H9 (cell line): Measurements from ENCODE around the gene UVRAG. TPM values are rescaled to one million over a fixed set of nuclear protein-coding genes. Genes with fewer than 3 reads are reported as not detected.

Experiments
- DNase-seq: peaks from one replicate; pipeline ENCODE4 v3.0.0-alpha.2; 2017
- H2AFZ ChIP-seq: one replicate; pipeline ENCODE4 v1.6.1; 2013; ENCODE audit warnings: mild to moderate bottlenecking, low read length, control low read depth, moderate library complexity
- H2AK5ac ChIP-seq: 2 replicates; pipeline ENCODE4 v1.6.1; 2013; ENCODE audit warnings: low read length, control low read depth, mixed read lengths; ENCODE audit not compliant: insufficient read length
- H2BK120ac ChIP-seq: one replicate; pipeline ENCODE4 v1.6.1; 2013; ENCODE audit warnings: low read depth, mild to moderate bottlenecking, low read length, control low read depth, inconsistent platforms; ENCODE audit not compliant: poor library complexity, severe bottlenecking
- H2BK12ac ChIP-seq: 2 replicates; pipeline ENCODE4 v1.6.1; 2013; ENCODE audit warnings: low read length, control low read depth, mixed read lengths, low read depth; ENCODE audit not compliant: insufficient read length
- H2BK15ac ChIP-seq: 2 replicates; pipeline ENCODE4 v1.6.1; 2013; ENCODE audit warnings: low read depth, low read length, control low read depth
- H2BK20ac ChIP-seq: one replicate; pipeline ENCODE4 v1.6.1; 2013; ENCODE audit warnings: low read depth, mild to moderate bottlenecking, low read length, control low read depth, inconsistent platforms; ENCODE audit not compliant: poor library complexity, severe bottlenecking
- H2BK5ac ChIP-seq: 2 replicates; pipeline ENCODE4 v1.6.1; 2013; ENCODE audit warnings: low read length, control low read depth, mixed read lengths; ENCODE audit not compliant: insufficient read length
- H3K14ac ChIP-seq: 2 replicates; pipeline ENCODE4 v1.6.1; 2013; ENCODE audit warnings: low read length, control low read depth; ENCODE audit not compliant: insufficient read depth
- H3K18ac ChIP-seq: 2 replicates; pipeline ENCODE4 v1.6.1; 2013; ENCODE audit warnings: low read depth, mild to moderate bottlenecking, mixed read lengths, low read length, control low read depth; ENCODE audit not compliant: insufficient read length
- H3K23ac ChIP-seq: 2 replicates; pipeline ENCODE4 v1.6.1; 2013; ENCODE audit warnings: low read length, control low read depth, mixed read lengths, low read depth; ENCODE audit not compliant: insufficient read length
- H3K23me2 ChIP-seq: 2 replicates; pipeline ENCODE4 v1.6.1; 2013; ENCODE audit warnings: low read depth, mild to moderate bottlenecking, mixed read lengths, low read length, control low read depth; ENCODE audit not compliant: insufficient read length, poor library complexity, severe bottlenecking
- H3K27ac ChIP-seq: 2 replicates; pipeline ENCODE4 v1.5.1; 2013; ENCODE audit warnings: low read length, control low read depth, mixed read lengths, low read depth; ENCODE audit not compliant: insufficient read length
- H3K27me3 ChIP-seq: 2 replicates; pipeline ENCODE4 v1.6.1; 2013; ENCODE audit warnings: low read length, control low read depth, inconsistent platforms; ENCODE audit not compliant: insufficient read depth
- H3K4ac ChIP-seq: 2 replicates; pipeline ENCODE4 v1.6.1; 2013; ENCODE audit warnings: low read depth, mild to moderate bottlenecking, control low read depth, inconsistent platforms, low read length, moderate library complexity
- H3K4me1 ChIP-seq: 2 replicates; pipeline ENCODE4 v1.6.1; 2013; ENCODE audit warnings: low read length, control low read depth, inconsistent platforms; ENCODE audit not compliant: insufficient read depth
- H3K4me2 ChIP-seq: 2 replicates; pipeline ENCODE4 v1.6.1; 2013; ENCODE audit warnings: low read length, control low read depth, mixed read lengths; ENCODE audit not compliant: insufficient read length, insufficient read depth
- H3K56ac ChIP-seq: 2 replicates; pipeline ENCODE4 v1.6.1; 2013; ENCODE audit warnings: low read depth, mild to moderate bottlenecking, mixed read lengths, low read length, control low read depth; ENCODE audit not compliant: insufficient read length
- H3K79me1 ChIP-seq: 2 replicates; pipeline ENCODE4 v1.6.1; 2013; ENCODE audit warnings: low read depth, mild to moderate bottlenecking, moderate library complexity, low read length, control low read depth, inconsistent platforms; ENCODE audit not compliant: insufficient read depth, poor library complexity, severe bottlenecking
- H3K79me2 ChIP-seq: 2 replicates; pipeline ENCODE4 v1.6.1; 2013; ENCODE audit warnings: low read length, control low read depth, inconsistent platforms; ENCODE audit not compliant: insufficient read depth
- H3K9ac ChIP-seq: 2 replicates; pipeline ENCODE4 v1.6.1; 2013; ENCODE audit warnings: low read length, control low read depth, mixed read lengths; ENCODE audit not compliant: insufficient read length; ENCODE audit errors: extremely low read depth
- H3K9me3 ChIP-seq: one replicate; pipeline ENCODE4 v1.6.1; 2013; ENCODE audit warnings: low read depth, low read length, inconsistent platforms; ENCODE audit not compliant: control insufficient read depth
- H3T11ph ChIP-seq: one replicate; pipeline ENCODE4 v1.6.1; 2013; ENCODE audit warnings: mild to moderate bottlenecking, low read length, control low read depth, inconsistent platforms
- H4K20me1 ChIP-seq: one replicate; pipeline ENCODE4 v1.6.1; 2013; ENCODE audit not compliant: control insufficient read depth, insufficient read length, insufficient read depth
- H4K5ac ChIP-seq: 2 replicates; pipeline ENCODE4 v1.6.1; 2013; ENCODE audit warnings: low read depth, mild to moderate bottlenecking, mixed read lengths, low read length, control low read depth; ENCODE audit not compliant: insufficient read length
- H4K8ac ChIP-seq: replicated peaks from 2 replicates; pipeline ENCODE4 v1.6.1; 2013; ENCODE audit warnings: low read length, control low read depth, mixed read lengths, low read depth; ENCODE audit not compliant: insufficient read length
- H4K91ac ChIP-seq: 2 replicates; pipeline ENCODE4 v1.6.1; 2013; ENCODE audit warnings: low read depth, mild to moderate bottlenecking, moderate library complexity, mixed read lengths, low read length, control low read depth; ENCODE audit not compliant: insufficient read length
- H3K27ac Mint-ChIP-seq, 3 experiments: 2 replicates in 2 of 3; 3 replicates in 1 of 3; pipeline ENCODE4 v1.8.0; 2020 to 2021; ENCODE audit warnings: mixed read lengths in 3 of 3, mild to moderate bottlenecking in 1 of 3, moderate library complexity in 1 of 3
- H3K27me3 Mint-ChIP-seq: 2 replicates; pipeline ENCODE4 v1.8.0; 2021; ENCODE audit warnings: low read depth, mild to moderate bottlenecking, moderate library complexity, mixed read lengths
- H3K36me3 Mint-ChIP-seq, 3 experiments: 2 replicates in 2 of 3; 3 replicates in 1 of 3; pipeline ENCODE4 v1.8.0; 2020 to 2021; ENCODE audit warnings: low read depth in 3 of 3, mixed read lengths in 3 of 3; ENCODE audit not compliant: insufficient read depth in 1 of 3
- H3K4me1 Mint-ChIP-seq, 2 experiments: 2 replicates each; pipeline ENCODE4 v1.8.0; 2020; ENCODE audit warnings: mixed read lengths in 2 of 2
- H3K4me3 Mint-ChIP-seq, 2 experiments: 2 replicates in 1 of 2; 3 replicates in 1 of 2; pipeline ENCODE4 v1.8.0; 2020 to 2021; ENCODE audit warnings: mild to moderate bottlenecking in 2 of 2, mixed read lengths in 2 of 2, moderate library complexity in 1 of 2
- H3K9me3 Mint-ChIP-seq, 2 experiments: 2 replicates in 1 of 2; 3 replicates in 1 of 2; pipeline ENCODE4 v1.8.0; 2020; ENCODE audit warnings: mild to moderate bottlenecking in 2 of 2, mixed read lengths in 2 of 2, moderate library complexity in 1 of 2
- CTCF ChIP-seq: fragments of 200-600 bp; sonication (generic); conservative IDR thresholded peaks from 3 replicates; pipeline ENCODE4 v1.8.0; 2021; ENCODE audit warnings: antibody characterized with exemption, mild to moderate bottlenecking
- WGBS: extraction: QIAGEN DNeasy Blood & Tissue Kit; methylation state at CpG from one replicate; pipeline ENCODE4 v1.1.7; 2013; ENCODE audit warnings: missing lambda C conversion rate, low lambda C conversion rate, mixed read lengths; ENCODE audit not compliant: insufficient read length; ENCODE audit errors: extremely low coverage; 5-methylcytosine and 5-hydroxymethylcytosine counted together
- total RNA-seq: library from RNA; stranded (reverse); gene quantifications from 2 replicates; pipeline ENCODE4 v1.2.1, GENCODE V29; 2021

UVRAG gene
- total RNA-seq, 1 experiment from 2014 or later, result 18.5 TPM

DNA sequence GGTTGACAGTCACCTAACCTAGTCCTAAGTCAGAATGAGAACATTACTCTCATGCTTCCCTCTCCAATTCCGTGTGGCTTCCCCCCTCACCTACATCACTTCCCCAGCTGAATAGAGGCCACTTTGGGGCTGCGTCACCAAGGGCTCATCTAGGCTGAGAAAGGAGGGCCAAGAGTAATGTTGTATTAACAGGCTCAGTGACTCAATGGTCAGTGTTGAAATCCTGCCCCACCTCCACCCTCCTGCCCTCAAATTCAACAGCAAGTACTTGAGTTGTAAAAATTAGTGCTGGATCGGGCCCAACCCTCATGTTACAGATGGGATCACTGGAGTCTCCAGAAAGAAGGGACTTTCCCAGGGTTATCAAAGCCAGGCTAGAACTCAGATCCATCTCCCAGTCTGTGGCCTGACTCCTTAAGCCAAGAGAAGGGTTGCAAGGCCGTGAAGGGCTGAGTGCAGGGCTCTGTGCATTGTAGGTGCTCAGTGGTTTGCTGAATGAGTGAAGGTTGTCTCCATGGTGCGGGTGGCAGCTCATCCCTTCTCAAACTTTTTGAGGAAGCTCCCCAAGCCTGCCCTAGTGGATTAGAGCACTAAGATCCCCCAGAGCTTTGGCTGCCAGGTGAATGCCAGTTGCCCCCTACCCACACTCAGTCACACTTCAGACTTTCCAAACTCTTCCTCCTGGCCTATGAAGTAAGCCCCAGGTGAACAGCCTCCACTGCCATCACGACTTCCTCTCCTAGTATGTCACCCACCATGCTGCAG, 43.2 kb upstream of the UVRAG start:
- Mint-ChIP-seq H3K9me3 (peaks cover 0 to 4% of the 10 kb centered on the region in 2 experiments; a peak in 1 of 5 replicates), H3K36me3 (no peaks in the 10 kb centered on the region; a peak in 1 of 7 replicates), H3K4me1 (peaks cover 36 to 43% of the 10 kb centered on the region in 2 experiments), H3K27me3 (peaks cover 77% of the 10 kb centered on the region), H3K27ac (no peak overlapping the region), H3K4me3 (no peak overlapping the region)
- Histone ChIP-seq H3K14ac (no peak overlapping the region), H2AK5ac (no peak overlapping the region), H3K9ac (no peak overlapping the region), H3K56ac (no peak overlapping the region), H3K23me2 (peaks cover 3% of the 10 kb centered on the region), H3K4ac (no peak overlapping the region), H3K27me3 (peaks cover 17% of the 10 kb centered on the region; the same call in 1 of the 2 replicates), H2BK12ac (no peak overlapping the region), H2BK120ac (no peak overlapping the region), H3K79me1 (no peaks in the 10 kb centered on the region), H3K18ac (no peak overlapping the region), H4K20me1 (no peaks in the 10 kb centered on the region), H2BK5ac (no peak overlapping the region), H3K4me2 (no peak overlapping the region), H4K8ac (no peak overlapping the region), H4K5ac (no peak overlapping the region), H3K4me1 (no peaks in the 10 kb centered on the region), H2AFZ (no peak overlapping the region), H4K91ac (no peak overlapping the region), H2BK20ac (no peak overlapping the region), H2BK15ac (no peak overlapping the region), H3K9me3 (no peaks in the 10 kb centered on the region), H3K79me2 (no peaks in the 10 kb centered on the region), H3K23ac (no peak overlapping the region), H3K27ac (no peak overlapping the region), H3T11ph (no peak overlapping the region)
- WGBS, result no CpG with 5 or more reads among the region's 6 CpGs
- DNase-seq, result no peak
- TF ChIP-seq CTCF, result no peak
